HG03095 (cell line): ENCODE measurements around the gene FAM83E.
"Not testable (repeated sequence)": the region's sequence is repeated elsewhere in the genome, so short reads cannot be mapped to it uniquely, and the experiment has no call there.

Experiments used
- ATAC-seq: cut with Tn5 transposase; IDR thresholded peaks from one replicate; pipeline ENCODE4 v1.9.1; 2021; ENCODE audit warnings: moderate library complexity; ENCODE audit not compliant: unreplicated experiment

Gene FAM83E

GRCh38 chr19:48642862-48643261, 28.0 kb upstream of the FAM83E start:
- no peak for ATAC-seq

GRCh38 chr19:48641850-48642249, 27.0 kb upstream of the FAM83E start:
- no peak for ATAC-seq

GRCh38 chr19:48639483-48640375, 24.9 kb upstream of the FAM83E start:
- no peak for ATAC-seq

GRCh38 chr19:48638831-48639381, 24.0 kb upstream of the FAM83E start:
- ATAC-seq, result no peak

GRCh38 chr19:48637948-48638830, 23.3 kb upstream of the FAM83E start:
- ATAC-seq, result peak; percentile 3

GRCh38 chr19:48637449-48637947, 22.6 kb upstream of the FAM83E start:
- ATAC-seq, result peak; percentile 63

- no peak for ATAC-seq
Observed at GRCh38 chr19:48636859-48637448, 22.1 kb upstream of the FAM83E start, which contains the start of gene DBP. Gene DBP, minus strand, starts transcription at chr19:48637379. Its CDS starts 385 bp downstream, at chr19:48636994.

GRCh38 chr19:48635966-48636858, 21.3 kb upstream of the FAM83E start:
- ATAC-seq, result no peak

GRCh38 chr19:48635263-48635965, 20.5 kb upstream of the FAM83E start:
- ATAC-seq, result no peak

GRCh38 chr19:48634424-48635262, 19.8 kb upstream of the FAM83E start:
- ATAC-seq, result peak; percentile 24

- ATAC-seq, result no peak
Observed at GRCh38 chr19:48634036-48634342, 19.1 kb upstream of the FAM83E start.

- ATAC-seq, result no peak
Observed at GRCh38 chr19:48633148-48634035, 18.5 kb upstream of the FAM83E start.

GRCh38 chr19:48632692-48633147, 17.8 kb upstream of the FAM83E start:
- ATAC-seq, result no peak

- not testable (repeated sequence) for ATAC-seq
Observed at GRCh38 chr19:48632286-48632685, 17.4 kb upstream of the FAM83E start.

GRCh38 chr19:48631225-48631624, 16.3 kb upstream of the FAM83E start:
- no peak for ATAC-seq

- ATAC-seq, result no peak
Observed at GRCh38 chr19:48630296-48631063, 15.6 kb upstream of the FAM83E start.
